Measurements from ENCODE around the gene PRICKLE4.
A peak's percentile ranks its signal among the peaks of the same experiment; 100 is the strongest.

PRICKLE4 gene
- total RNA-seq = 0 reads per million in 2 donors

GRCh38 chr6:41780551-41781365 is at the start of gene PRICKLE4:
Gene PRICKLE4 (plus strand): TSS chr6:41780782. CDS start chr6:41783474, 2,692 bp downstream.
- DNase-seq = peak; percentile 17

GRCh38 chr6:41731561-41732086 is 49.0 kb upstream of the PRICKLE4 start:
- no peak for DNase-seq

GRCh38 chr6:41732149-41732548 is 48.4 kb upstream of the PRICKLE4 start:
- DNase-seq = no peak

- DNase-seq = peak; percentile 51
Measured at GRCh38 chr6:41732591-41733359, 47.8 kb upstream of the PRICKLE4 start.

- DNase-seq = no peak
Measured at GRCh38 chr6:41733360-41733706, 47.2 kb upstream of the PRICKLE4 start.

GRCh38 chr6:41733707-41734665 is 46.6 kb upstream of the PRICKLE4 start:
- DNase-seq = peak; percentile 64

GRCh38 chr6:41734666-41735426 is 45.7 kb upstream of the PRICKLE4 start:
- DNase-seq = peak; percentile 69

GRCh38 chr6:41735427-41736185 is 45.0 kb upstream of the PRICKLE4 start, which contains the start of gene TFEB:
Gene TFEB (minus strand): TSS chr6:41735608. CDS start chr6:41691213, 44,395 bp downstream.
- peak; percentile 94 for DNase-seq

GRCh38 chr6:41736186-41736733 is 44.3 kb upstream of the PRICKLE4 start:
- no peak for DNase-seq

GRCh38 chr6:41736800-41737555 is 43.6 kb upstream of the PRICKLE4 start:
- DNase-seq = no peak

GRCh38 chr6:41737591-41738130 is 42.9 kb upstream of the PRICKLE4 start:
- DNase-seq = no peak

GRCh38 chr6:41739041-41739440 is 41.5 kb upstream of the PRICKLE4 start:
- DNase-seq = no peak

GRCh38 chr6:41740366-41741162 is 40.0 kb upstream of the PRICKLE4 start:
- no peak for DNase-seq

- DNase-seq = no peak
Measured at GRCh38 chr6:41741625-41742490, 38.7 kb upstream of the PRICKLE4 start.

GRCh38 chr6:41743406-41744235 is 37.0 kb upstream of the PRICKLE4 start:
- DNase-seq = no peak

GRCh38 chr6:41744236-41744787 is 36.3 kb upstream of the PRICKLE4 start:
- DNase-seq = no peak

Measured in T-helper 9 cell (primary cell).